ENCODE results near the gene SCARB1.
"Not testable (repeated sequence)": the region's sequence is repeated elsewhere in the genome, so short reads cannot be mapped to it uniquely, and the experiment has no call there.

SCARB1 gene

GRCh38 chr12:124863416-124864325 is at the start of gene SCARB1:
Gene SCARB1 (minus strand): TSS chr12:124863864. CDS start chr12:124863720, 144 bp downstream.
- H3K27ac ChIP-seq = peak within 1 kb of the TSS; percentile 93
- peak; percentile 24; the same call in 1 of the 2 replicates for TF ChIP-seq CTCF (conservative IDR thresholded peaks at IDR 0.05)

- H3K27ac ChIP-seq = not testable (repeated sequence)
Observed at GRCh38 chr12:124912529-124913287, 49.0 kb upstream of the SCARB1 start.

- not testable (repeated sequence) for H3K27ac ChIP-seq
Observed at GRCh38 chr12:124911521-124911920, 47.9 kb upstream of the SCARB1 start.

GRCh38 chr12:124910561-124911478 is 47.2 kb upstream of the SCARB1 start:
- H3K27ac ChIP-seq = no peak overlapping the region
- TF ChIP-seq CTCF (conservative IDR thresholded peaks at IDR 0.05) = no peak

GRCh38 chr12:124909831-124910560 is 46.3 kb upstream of the SCARB1 start:
- TF ChIP-seq CTCF (conservative IDR thresholded peaks at IDR 0.05) = no peak
- no peak overlapping the region for H3K27ac ChIP-seq

- TF ChIP-seq CTCF (conservative IDR thresholded peaks at IDR 0.05) = peak; percentile 99
- H3K27ac ChIP-seq = peak overlapping the region; percentile 20
Observed at GRCh38 chr12:124906606-124907261, 43.1 kb upstream of the SCARB1 start.

GRCh38 chr12:124904306-124905098 is 40.8 kb upstream of the SCARB1 start:
- no peak for TF ChIP-seq CTCF (conservative IDR thresholded peaks at IDR 0.05)
- H3K27ac ChIP-seq = peak overlapping the region; percentile 20
